ENCODE results near the gene SPATA20.

The SPATA20 gene

DNA sequence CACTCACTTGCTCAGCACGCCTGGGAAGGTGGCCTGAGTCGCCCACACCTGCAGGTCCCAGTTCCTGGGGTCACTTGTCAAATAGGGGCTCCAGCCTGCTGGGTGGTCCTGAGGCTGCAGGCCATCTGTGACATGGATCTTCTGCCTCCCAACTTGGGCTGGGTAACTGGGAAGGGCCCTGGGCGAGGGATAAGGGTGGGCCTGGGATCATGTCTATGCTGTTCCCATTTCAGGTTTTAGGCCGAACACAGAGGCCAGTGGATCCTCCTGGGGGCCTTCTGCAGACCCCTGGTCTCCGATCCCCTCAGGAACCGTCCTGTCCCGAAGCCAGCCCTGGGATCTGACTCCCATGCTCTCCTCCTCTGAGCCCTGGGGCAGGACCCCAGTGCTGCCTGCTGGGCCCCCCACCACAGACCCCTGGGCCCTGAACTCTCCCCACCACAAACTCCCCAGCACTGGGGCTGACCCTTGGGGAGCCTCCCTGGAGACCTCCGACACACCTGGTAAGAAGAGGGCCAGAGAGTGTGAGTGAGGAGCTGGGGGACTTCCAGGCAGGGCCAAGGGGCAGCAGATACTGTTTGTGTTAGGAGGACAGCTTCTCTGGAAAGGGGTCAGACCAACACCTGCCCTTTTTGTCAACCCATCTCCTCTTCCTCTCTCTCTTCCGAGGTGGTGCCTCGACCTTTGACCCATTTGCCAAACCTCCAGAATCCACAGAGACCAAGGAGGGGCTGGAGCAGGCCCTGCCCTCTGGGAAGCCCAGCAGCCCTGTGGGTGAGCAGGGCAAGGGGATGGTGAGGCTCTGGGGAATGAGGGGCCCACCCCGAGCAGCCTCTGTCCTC, 6.2 kb upstream of the SPATA20 start:
- no peak for DNase-seq

DNA sequence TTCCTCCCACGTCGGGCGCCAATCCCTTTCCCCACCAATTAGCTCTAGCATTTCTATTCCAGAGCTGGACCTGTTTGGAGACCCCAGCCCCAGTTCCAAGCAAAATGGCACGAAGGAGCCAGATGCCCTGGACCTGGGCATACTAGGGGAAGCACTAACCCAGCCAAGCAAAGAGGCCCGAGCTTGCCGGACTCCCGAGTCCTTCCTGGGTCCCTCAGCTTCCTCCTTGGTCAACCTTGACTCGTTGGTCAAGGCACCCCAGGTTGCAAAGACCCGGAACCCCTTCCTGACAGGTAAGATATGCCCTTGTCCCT, 5.6 kb upstream of the SPATA20 start:
- DNase-seq: no peak

DNA sequence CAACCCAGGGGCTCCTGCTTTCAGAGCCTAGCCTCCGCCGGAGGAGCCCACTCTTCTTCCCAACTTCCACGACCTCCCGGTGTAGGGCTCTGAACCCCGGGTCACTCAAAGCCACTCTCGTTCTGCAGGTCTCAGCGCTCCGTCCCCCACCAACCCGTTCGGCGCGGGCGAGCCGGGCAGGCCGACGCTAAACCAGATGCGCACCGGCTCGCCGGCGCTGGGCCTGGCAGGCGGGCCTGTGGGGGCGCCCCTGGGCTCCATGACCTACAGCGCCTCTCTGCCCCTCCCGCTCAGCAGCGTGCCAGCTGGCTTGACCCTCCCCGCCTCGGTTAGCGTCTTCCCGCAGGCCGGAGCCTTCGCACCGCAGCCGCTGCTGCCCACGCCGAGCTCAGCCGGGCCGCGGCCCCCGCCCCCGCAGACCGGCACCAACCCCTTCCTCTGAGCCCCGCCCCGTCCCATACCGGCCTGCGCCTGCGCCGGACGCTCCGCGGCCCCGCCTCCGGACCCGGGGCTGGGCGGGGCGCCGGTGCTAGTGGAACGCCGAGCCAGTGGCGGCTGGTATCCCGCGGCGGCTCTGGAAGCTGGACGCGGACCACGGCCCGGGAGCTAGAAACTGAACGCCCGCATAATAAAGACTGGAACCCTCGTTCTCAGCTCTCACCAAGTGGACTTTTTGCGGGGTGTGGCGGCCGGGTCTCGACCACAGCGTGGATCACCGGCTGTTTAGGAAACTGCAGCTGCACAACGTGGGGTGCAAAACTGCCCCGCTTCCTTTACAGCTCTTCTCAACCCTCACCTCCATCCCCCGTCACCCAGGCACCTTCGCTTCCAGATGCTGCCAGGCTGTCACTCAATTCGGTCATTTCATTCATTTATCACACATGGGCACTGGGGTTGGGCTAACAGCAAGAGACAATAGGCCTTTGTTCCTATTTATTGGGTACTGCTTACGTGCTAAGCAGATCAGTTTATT, 5.0 kb upstream of the SPATA20 start:
- DNase-seq: peak; percentile 71

DNA sequence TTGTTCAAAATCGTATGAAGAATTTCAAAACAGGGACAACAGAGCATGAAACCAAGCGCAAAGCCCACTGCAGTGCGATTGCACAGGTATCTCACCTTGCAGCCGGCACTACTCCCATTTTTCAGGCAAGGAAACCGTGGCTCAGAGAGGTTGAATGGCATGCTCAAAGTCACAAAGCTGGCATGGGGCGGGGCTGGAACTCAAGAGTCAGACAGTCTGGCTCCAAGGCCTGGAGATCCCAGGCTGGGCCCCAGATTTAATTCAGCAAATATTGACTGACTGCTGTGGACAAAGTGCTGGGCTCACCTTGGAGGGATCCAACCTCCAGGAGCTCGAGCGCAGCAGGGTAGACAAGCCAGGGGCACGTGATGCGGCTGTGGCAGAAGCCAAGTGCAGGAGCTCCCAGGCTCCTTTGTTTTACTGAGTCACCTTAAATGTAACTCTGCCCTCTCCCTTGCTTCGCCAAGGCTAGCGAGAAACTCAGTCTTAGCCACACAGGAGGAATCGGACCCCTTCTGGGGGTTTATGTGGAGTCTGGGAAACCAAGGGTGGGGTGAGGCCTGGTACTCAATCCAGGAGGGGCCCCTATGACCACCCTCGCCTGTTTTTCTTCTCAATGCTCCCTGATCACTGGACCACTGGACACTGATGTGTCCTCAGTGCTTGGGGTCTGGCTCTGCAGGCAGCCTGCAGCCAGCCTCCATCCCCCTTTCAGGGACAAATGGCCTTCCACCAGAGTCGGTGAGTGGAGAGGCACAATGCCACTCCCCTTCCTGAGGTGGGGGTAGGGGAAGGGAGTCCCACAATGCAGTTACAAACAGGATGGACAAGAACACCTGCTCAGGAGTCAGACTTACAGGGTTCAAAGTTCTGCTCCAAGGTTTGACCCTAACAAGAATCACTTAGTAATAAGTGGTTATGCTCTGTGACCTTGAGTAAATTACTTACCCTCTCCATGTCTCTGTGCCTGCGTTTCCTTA, 3.9 kb upstream of the SPATA20 start:
- no peak for DNase-seq

DNA sequence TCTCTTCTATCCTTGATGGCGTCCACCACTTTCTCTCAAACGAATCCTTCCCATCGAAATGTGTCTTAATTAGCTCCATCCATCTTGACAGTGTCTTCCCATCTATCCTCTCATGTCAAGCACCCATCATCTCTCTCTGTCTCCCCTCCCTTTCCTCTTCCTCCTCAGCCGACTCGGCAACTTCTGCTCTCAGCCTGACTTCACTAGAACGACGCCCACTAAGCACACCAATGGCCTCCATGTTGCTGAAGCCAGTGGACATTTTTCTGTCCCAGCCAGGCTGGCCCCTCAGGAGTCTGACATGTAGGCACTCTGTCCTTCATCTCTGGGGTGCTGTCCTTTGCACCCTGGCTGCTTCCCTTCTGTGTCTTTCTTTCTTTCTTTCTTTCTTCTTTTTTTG, 2.5 kb upstream of the SPATA20 start:
- DNase-seq: no peak

DNA sequence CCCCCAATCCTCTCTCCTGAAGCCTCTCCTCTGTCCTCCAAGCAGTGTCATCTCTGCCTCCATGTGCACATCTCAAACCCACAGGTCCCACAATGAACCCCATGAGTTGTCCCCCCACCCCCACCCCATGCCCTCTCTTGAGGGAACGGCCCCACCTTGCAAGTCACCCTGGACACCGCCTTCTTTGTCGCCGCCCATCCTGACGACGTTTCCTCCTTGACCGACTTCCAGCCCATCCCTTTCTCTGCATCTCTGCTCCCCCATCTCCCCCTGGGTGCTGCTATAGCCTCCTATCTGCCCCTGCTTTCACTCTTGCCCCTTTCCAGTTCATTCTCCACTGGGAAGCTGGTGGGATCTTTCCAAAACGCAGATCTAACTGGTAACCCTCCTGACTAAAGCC, 1.7 kb upstream of the SPATA20 start:
- no peak for DNase-seq

DNA sequence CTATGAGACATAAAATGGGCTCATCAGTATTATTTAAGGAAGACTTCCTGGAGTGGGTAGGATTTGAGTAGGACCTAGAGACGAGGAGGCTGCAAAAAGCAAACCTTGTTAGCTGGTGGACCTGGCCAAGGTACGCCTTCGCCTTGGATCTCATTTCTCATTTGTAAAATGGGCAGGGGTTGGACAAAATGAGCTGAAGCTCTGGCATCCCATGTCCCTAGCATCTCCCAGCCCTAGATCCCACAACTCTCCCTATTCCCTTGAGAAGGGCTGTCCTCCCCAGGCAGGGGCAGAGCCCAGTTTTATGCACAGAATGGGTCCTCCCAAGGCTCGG, 306 bp upstream of the SPATA20 start:
- no peak for DNase-seq

DNA sequence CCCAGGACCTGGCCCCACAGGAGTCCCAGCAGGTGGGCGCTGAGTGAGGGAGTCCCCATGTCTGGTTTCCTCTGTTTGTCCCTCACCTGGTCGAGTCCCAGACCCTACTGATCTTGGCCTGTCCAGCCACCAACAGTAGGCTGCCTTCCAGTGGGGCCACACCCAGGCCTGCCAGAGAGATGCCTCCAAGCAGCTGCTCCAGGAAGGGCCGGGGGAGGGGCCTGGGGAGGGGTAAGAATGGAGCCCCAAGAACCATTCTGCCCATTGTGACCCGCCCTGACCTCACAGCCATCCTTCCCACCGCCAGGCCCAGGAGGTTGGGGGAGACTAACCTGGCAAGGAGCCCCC, 736 bp downstream of the SPATA20 start:
- DNase-seq: no peak

DNA sequence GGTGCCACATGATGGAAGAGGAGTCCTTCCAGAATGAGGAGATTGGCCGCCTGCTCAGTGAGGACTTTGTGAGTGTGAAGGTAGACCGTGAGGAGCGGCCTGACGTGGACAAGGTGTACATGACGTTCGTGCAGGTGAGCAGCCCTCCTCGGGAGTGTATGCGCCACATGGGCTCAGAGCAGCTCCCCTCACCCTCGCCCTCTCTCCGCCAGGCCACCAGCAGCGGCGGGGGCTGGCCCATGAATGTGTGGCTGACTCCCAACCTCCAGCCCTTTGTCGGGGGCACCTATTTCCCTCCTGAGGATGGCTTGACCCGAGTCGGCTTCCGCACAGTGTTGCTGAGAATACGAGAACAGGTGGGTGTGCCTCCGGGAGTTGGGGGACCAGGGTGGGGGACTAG, 1.9 kb downstream of the SPATA20 start:
- no peak for DNase-seq

DNA sequence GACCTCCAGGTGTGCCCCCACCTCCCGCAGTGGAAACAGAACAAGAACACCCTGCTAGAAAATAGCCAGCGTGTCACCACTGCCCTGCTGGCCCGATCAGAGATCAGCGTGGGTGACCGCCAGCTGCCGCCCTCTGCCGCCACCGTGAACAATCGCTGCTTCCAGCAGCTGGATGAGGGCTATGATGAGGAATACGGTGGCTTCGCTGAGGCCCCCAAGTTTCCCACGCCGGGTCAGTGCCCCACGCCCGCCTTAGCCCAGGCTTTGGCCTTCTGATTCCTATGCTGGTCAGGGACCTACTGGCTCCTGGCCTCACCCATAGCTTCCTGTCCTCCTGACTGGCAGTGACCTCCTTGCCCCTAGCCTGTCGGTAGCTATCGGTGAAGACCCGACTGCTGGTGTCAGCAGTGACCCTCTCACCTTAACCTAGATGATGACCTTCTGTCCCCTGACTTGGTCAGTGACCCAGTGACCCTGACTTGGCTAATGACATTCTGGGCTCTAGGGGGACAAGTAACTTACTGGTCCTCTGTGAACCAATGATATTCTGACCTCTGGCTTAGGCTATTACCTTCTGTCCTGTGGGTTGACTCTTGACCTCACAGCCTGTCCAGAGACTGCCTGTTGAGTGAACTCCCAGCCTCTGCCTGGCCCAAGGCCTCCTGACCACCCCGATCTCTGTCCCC, 2.4 kb downstream of the SPATA20 start:
- no peak for DNase-seq

DNA sequence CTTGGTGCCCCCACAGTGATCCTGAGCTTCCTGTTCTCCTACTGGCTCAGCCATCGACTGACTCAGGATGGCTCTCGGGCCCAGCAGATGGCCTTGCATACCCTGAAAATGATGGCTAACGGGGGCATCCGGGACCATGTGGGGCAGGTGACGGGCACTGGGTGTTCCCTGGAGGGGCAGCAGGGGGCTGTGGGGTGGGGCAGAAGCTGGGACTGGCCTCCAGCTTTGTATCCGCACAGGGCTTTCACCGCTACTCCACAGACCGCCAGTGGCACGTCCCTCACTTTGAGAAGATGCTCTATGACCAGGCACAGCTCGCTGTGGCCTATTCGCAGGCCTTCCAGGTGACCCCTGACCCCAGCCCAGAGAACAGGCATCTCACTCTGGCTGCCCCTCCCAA, 3.0 kb downstream of the SPATA20 start:
- DNase-seq: no peak

DNA sequence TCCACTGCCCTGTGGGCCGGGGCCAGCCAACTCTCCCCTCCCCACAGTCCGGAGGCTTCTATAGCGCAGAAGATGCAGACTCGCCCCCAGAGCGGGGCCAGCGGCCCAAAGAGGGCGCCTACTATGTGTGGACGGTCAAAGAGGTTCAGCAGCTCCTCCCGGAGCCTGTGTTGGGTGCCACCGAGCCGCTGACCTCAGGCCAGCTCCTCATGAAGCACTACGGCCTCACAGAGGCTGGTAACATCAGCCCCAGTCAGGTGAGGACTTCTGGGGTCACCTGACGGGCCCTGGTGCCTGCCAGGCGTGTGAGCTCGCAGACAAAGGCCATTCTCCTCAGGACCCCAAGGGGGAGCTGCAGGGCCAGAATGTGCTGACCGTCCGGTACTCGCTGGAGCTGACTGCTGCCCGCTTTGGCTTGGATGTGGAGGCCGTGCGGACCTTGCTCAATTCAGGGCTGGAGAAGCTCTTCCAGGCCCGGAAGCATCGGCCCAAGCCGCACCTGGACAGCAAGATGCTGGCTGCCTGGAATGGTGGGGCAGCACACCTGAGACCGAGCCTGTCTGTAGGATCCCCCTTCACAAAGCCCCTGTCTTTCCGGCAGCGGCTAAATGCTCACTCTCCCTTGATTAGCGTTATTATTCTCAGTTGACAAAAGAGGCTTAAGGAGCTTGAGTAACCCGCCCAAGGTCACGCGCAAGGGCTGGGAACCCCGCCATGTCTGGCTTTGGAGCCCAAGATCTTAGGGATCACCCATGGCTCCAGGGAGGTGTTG, 3.9 kb downstream of the SPATA20 start:
- peak; percentile 22 for DNase-seq

DNA sequence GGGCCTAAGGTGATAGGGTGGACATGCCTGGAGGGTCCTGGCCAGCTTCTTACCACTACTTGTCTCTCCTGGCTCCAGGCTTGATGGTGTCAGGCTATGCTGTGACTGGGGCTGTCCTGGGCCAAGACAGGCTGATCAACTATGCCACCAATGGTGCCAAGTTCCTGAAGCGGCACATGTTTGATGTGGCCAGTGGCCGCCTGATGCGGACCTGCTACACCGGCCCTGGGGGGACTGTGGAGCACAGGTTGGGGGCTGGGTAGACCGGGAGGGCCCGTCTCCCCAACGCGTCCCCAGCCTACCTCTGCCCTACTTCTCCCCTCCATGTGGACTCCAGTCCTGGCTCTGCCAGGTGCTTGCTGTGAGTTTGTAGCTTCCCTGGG, 4.5 kb downstream of the SPATA20 start:
- DNase-seq: no peak

DNA sequence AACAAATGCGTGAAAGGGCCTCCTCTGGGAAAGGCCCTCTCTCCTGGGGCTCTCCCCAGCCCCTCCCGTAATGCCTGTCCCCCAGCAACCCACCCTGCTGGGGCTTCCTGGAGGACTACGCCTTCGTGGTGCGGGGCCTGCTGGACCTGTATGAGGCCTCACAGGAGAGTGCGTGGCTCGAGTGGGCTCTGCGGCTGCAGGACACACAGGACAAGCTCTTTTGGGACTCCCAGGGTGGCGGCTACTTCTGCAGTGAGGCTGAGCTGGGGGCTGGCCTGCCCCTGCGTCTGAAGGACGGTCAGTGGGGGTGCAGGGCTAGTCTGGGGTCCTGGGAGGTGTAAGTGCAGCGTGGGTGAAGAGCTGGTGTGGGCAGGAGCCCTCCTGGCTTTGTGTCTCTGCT, 4.9 kb downstream of the SPATA20 start:
- no peak for DNase-seq

DNA sequence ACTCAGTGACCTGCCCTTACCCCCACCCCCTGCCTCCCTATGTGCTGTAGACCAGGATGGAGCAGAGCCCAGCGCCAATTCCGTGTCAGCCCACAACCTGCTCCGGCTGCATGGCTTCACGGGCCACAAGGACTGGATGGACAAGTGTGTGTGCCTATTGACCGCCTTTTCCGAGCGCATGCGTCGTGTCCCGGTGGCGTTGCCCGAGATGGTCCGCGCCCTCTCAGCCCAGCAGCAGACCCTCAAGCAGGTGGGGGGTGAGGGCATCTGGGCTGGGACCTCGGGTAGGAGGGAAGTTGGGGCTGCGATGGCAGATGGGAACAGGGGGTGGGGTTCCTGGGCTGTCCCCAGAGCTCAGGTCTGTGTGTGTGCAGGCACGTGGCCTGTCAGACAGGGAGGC, 7.2 kb downstream of the SPATA20 start:
- DNase-seq: no peak

DNA sequence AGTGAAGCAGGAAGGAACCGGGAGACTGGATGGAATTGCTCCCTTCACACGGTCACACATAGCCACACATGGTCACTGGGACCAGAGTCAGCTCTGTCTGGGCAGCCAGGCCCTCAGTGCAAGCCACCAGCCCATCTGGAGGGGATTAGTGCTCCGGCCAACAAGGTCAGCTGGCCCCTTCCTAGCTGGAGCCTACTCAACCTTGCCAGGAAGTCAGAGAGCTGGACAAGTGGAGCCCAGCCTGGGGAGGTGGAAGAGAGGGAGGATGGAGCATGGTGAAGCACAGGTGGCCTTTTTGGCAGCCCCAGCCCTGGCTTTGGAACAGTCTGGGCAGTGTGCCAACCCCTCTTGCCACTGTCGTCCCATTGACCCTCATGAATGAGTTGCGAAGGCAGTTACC, 9.8 kb downstream of the SPATA20 start:
- no peak for DNase-seq

DNA sequence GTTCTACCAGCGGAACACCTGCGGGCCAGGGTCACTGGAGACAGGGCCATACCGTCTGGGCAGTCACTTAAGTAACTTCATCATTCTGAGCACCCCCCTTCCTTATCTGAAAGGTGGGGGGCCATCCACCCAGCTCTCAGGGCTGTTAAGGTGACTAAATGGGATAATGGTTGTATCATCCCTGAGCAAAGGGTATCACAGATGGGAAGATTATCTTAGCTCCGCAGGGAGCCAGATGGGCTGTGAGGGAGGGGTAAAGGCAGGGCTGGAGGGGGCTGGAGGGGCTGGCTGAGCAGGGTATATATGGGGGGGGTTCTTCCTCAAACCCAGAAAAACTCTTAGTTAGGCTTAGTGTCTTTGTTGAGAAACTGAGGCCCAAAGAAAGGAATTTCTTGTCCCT, 10.7 kb downstream of the SPATA20 start:
- DNase-seq: no peak

DNA sequence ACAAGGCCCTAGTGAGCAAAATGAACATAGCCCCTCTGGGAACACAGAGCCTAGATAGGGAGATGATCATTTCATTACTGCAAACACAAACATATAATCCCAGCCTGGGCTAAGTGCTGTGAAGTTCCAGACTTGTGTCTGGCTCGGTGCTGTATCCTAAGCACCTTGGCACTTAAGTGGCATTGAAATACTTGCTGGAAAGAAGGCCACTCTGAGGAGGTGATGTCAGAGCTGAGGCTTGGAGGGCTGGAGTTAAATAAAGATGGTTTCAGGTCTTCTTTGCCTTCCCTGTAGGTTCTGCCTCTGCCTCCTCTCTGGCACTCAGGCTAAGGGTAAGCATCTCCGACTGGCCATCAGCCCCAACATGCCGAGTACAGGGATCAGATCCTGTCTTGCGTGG, 11.1 kb downstream of the SPATA20 start:
- DNase-seq: no peak

DNA sequence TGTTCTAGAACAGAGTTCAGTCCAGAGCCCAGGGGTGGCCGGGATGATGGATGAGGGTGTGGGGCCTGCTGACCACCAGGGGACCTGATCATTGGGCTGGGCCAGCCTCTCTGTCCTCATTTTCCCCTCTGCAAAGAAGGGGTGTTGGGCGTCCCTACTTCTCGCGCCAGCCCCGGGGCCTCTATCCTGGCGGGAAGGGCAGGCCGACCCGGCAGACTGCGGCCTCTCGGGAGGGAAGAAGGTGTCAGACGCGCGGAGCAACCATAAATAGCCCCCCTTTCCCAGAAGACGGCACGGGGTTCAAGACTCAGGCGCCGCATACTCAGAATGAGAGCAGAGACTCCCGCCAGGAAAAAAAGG, 11.6 kb downstream of the SPATA20 start:
- no peak for DNase-seq

DNA sequence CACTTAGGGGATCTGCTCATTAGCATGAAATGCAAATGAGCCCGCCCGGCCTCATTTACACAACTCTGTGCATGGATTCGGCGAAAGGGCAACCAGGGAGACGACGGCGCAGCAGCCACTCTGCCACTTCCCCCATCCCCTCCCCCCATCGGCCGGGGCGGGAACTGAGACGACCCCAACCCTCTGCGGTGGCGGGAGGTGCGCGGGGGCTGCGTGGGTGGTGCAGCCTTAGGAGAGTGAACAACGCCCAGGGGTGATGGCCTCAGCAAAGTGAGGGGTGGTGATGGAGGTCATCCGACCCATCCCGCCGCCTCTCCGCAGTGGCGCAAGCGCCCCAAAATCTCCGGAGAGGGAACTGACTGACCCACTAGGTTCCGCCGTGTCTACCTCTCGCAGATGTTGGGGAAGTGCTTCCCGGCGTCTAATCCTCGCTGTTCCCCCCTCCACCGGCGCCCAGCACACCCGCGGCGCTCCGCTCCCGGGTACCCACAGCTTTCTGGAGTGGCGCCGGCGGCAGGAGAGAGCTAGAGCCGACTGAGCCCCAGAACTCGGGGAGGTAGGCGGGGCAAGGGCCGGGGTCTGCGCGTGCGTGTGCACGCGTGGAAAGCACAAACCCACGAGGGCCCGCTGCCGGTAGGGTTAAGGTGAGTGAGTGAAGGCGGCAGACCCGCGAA, 12.1 kb downstream of the SPATA20 start:
- no peak for DNase-seq

DNA sequence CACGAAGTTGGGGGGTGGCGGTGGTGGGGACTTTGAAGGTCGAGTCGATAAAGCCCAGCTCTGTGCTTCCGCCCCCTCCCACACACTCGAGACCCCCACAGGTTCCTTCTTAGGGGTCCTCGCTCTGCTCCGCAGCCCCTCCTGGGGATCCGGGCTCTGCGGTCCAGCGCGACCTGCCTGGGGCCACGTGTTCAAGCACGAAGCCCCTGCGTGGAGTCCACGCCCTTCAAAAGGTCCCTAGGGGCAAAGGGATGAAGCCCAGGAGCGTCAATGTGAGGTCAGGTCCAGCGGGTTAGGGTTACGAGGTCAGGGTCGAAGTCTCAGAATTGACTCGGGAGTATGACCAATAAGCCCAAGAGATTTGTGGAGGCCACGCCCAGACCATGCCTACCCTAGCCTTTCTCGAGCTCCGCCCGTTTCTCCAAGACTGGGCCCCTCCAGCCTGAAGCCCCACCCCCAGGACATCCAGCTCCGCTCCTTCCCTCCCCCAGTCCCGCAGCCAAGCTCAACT, 12.8 kb downstream of the SPATA20 start:
- no peak for DNase-seq

Measured in GDM1 (cell line).